GM23338 (cell line): ENCODE measurements around the gene MIA. TPM values are rescaled to one million over a fixed set of nuclear protein-coding genes. Genes with fewer than 3 reads are reported as not detected.
A peak's percentile ranks its signal among the peaks of the same experiment; 100 is the strongest.

Experiments used
- ATAC-seq: fragments of 200-7000 bp; cut with Tn5 transposase; 3 replicates; pipeline ENCODE4 v1.9.1; 2020
- DNase-seq: peaks from one replicate; pipeline ENCODE4 v3.0.0-alpha.2; 2015; ENCODE audit warnings: low spot score
- H2AFZ ChIP-seq: fragments of 200-600 bp; sonication (generic); 2 replicates; pipeline ENCODE4 v1.8.0; 2016; ENCODE audit warnings: antibody characterized with exemption, mild to moderate bottlenecking, moderate library complexity
- H3F3A ChIP-seq: fragments of 200-600 bp; sonication (generic); replicated peaks from 2 replicates; pipeline ENCODE4 v1.8.0; 2017; ENCODE audit warnings: antibody characterized with exemption, mixed run types, low read depth
- H3K27ac ChIP-seq: fragments of 200-600 bp; sonication (generic); 2 replicates; pipeline ENCODE4 v1.6.1; 2016; ENCODE audit warnings: low read depth
- H3K27me3 ChIP-seq: fragments of 200-600 bp; sonication (generic); 2 replicates; pipeline ENCODE4 v1.8.0; 2016; ENCODE audit warnings: mild to moderate bottlenecking, mixed run types, moderate library complexity; ENCODE audit not compliant: insufficient read depth
- H3K36me3 ChIP-seq: fragments of 200-600 bp; sonication (generic); 2 replicates; pipeline ENCODE4 v1.8.0; 2016; ENCODE audit warnings: mild to moderate bottlenecking; ENCODE audit not compliant: insufficient read depth
- H3K4me1 ChIP-seq: fragments of 200-600 bp; sonication (generic); 2 replicates; pipeline ENCODE4 v1.8.0; 2016; ENCODE audit warnings: mild to moderate bottlenecking, moderate library complexity; ENCODE audit not compliant: insufficient read depth
- H3K4me2 ChIP-seq: fragments of 200-600 bp; sonication (generic); 2 replicates; pipeline ENCODE4 v1.7.1; 2017; ENCODE audit warnings: mixed run types
- H3K4me3 ChIP-seq: fragments of 200-600 bp; sonication (generic); 2 replicates; pipeline ENCODE4 v1.6.1; 2016; ENCODE audit warnings: mixed run types
- H3K79me2 ChIP-seq: fragments of 200-600 bp; sonication (generic); replicated peaks from 2 replicates; pipeline ENCODE4 v1.8.0; 2017; ENCODE audit warnings: mild to moderate bottlenecking; ENCODE audit not compliant: insufficient read depth
- H3K9me2 ChIP-seq: fragments of 200-600 bp; sonication (generic); 2 replicates; pipeline ENCODE4 v1.8.0; 2017; ENCODE audit not compliant: insufficient read depth
- H4K20me1 ChIP-seq: fragments of 200-600 bp; sonication (generic); replicated peaks from 2 replicates; pipeline ENCODE4 v1.8.0; 2017; ENCODE audit warnings: mild to moderate bottlenecking; ENCODE audit not compliant: insufficient read depth
- H3K27ac Mint-ChIP-seq: 2 replicates; pipeline ENCODE4 v1.8.0; 2020; ENCODE audit warnings: inconsistent platforms, mild to moderate bottlenecking, moderate library complexity, mixed read lengths
- H3K27me3 Mint-ChIP-seq: 3 replicates; pipeline ENCODE4 v1.8.0; 2022; ENCODE audit warnings: low read depth, mild to moderate bottlenecking, moderate library complexity, mixed read lengths, inconsistent platforms; ENCODE audit not compliant: insufficient read depth, poor library complexity
- H3K36me3 Mint-ChIP-seq: 3 replicates; pipeline ENCODE4 v1.8.0; 2021; ENCODE audit warnings: low read depth, mild to moderate bottlenecking, inconsistent platforms, moderate library complexity, mixed read lengths
- H3K4me1 Mint-ChIP-seq: 3 replicates; pipeline ENCODE4 v1.8.0; 2020; ENCODE audit warnings: mild to moderate bottlenecking, inconsistent platforms, mixed read lengths
- H3K4me3 Mint-ChIP-seq: 3 replicates; pipeline ENCODE4 v1.8.0; 2021; ENCODE audit warnings: moderate library complexity, mild to moderate bottlenecking, inconsistent platforms, mixed read lengths
- H3K9me3 Mint-ChIP-seq: 3 replicates; pipeline ENCODE4 v1.8.0; 2020; ENCODE audit warnings: moderate library complexity, mild to moderate bottlenecking, inconsistent platforms, mixed read lengths
- CTCF ChIP-seq, 2 experiments: fragments of 200-600 bp in 1 of 2; sonication (generic) in 1 of 2; conservative IDR thresholded peaks; 2 replicates each; pipeline versions ENCODE4 v1.5.1 to v1.6.1; 2016 to 2017; ENCODE audit warnings: antibody characterized with exemption in 2 of 2, low read depth in 2 of 2, mild to moderate bottlenecking in 2 of 2, moderate library complexity in 1 of 2
- EZH2 ChIP-seq: fragments of 200-600 bp; sonication (generic); IDR thresholded peaks from one replicate; pipeline ENCODE4 v1.8.0; 2017; ENCODE audit warnings: antibody characterized with exemption, mild to moderate bottlenecking, low read depth; ENCODE audit not compliant: unreplicated experiment
- REST ChIP-seq: IDR thresholded peaks from one replicate; pipeline ENCODE4 v1.6.1; 2018; ENCODE audit warnings: antibody characterized with exemption; ENCODE audit not compliant: unreplicated experiment
- ZNF331 ChIP-seq: fragments of 250-450 bp; sonication (Bioruptor Pico); IDR thresholded peaks from 2 replicates; pipeline ENCODE4 v1.5.0; 2020; ENCODE audit warnings: low read depth, mild to moderate bottlenecking, moderate library complexity
- ZNF462 ChIP-seq: fragments of 250-450 bp; sonication (Bioruptor Pico); IDR thresholded peaks from 2 replicates; pipeline ENCODE4 v1.5.0; 2020; ENCODE audit warnings: mild to moderate bottlenecking, moderate library complexity
- polyA plus RNA-seq: library from polyadenylated mRNA; unstranded; fragments of >200 nt; fragmentation: Nextera tagmentation; extraction: Ambion mirVana; gene quantifications from 2 replicates; pipeline ENCODE4 v1.2.1, GENCODE V29; 2016
- total RNA-seq: library from RNA; depleted of rRNA; stranded (reverse); fragments of >200 nt; shearing (Covaris generic); gene quantifications from 2 replicates; pipeline ENCODE4 v1.2.3, GENCODE V29; 2014

MIA gene
- total and polyA plus RNA-seq, 2 experiments from 2014 or later: not detected

- Mint-ChIP-seq H3K27ac (peak overlapping the region; percentile 79), H3K4me3 (peak overlapping the region; percentile 59), H3K4me1 (peaks cover 70% of the 10 kb centered on the region), H3K27me3 (peaks cover 44% of the 10 kb centered on the region), H3K9me3 (no peaks in the 10 kb centered on the region; the same call in 2 of the 3 replicates), H3K36me3 (peaks cover 50% of the 10 kb centered on the region)
- no peaks in the 10 kb centered on the region for H3K9me2 ChIP-seq
- TF ChIP-seq EZH2 (no peak), CTCF (conservative IDR thresholded peaks at IDR 0.05; ENCODE audit: low read depth in 2 of 2) (peak; percentile 59 to 70), REST (no peak), ZNF462 (CRISPR knock-in tag) (no peak), ZNF331 (no peak)
- peaks cover 51% of the 10 kb centered on the region for H3K79me2 ChIP-seq
- peaks cover 42% of the 10 kb centered on the region for H3F3A ChIP-seq
- peaks cover 10% of the 10 kb centered on the region; the same call in 1 of the 2 replicates for H3K27me3 ChIP-seq
- H4K20me1 ChIP-seq: peaks cover 42% of the 10 kb centered on the region
- H2AFZ ChIP-seq: no peak overlapping the region
- DNase-seq (peak; percentile 85), ATAC-seq (peak; percentile 10)
- H3K4me3 ChIP-seq: no peak overlapping the region
- H3K27ac ChIP-seq: peak overlapping the region; percentile 81; the same call in 1 of the 2 replicates
- peaks cover 51% of the 10 kb centered on the region for H3K4me1 ChIP-seq
- peak overlapping the region; percentile 66; the same call in 1 of the 2 replicates for H3K4me2 ChIP-seq
- peaks cover 6% of the 10 kb centered on the region; the same call in 1 of the 2 replicates for H3K36me3 ChIP-seq
These were observed 32.1 kb downstream of the MIA start for GRCh38 chr19:40807147-40808020.
